GM21619 (cell line): Measurements from ENCODE around the gene ADAMTS12.
"Not testable (repeated sequence)": the region's sequence is repeated elsewhere in the genome, so short reads cannot be mapped to it uniquely, and the experiment has no call there.

Source experiments
- ATAC-seq: cut with Tn5 transposase; IDR thresholded peaks from one replicate; pipeline ENCODE4 v1.9.1; 2021; ENCODE audit not compliant: unreplicated experiment

The ADAMTS12 gene

GRCh38 chr5:33914844-33915243 lies 23.1 kb upstream of the ADAMTS12 start:
- not testable (repeated sequence) for ATAC-seq

DNA sequence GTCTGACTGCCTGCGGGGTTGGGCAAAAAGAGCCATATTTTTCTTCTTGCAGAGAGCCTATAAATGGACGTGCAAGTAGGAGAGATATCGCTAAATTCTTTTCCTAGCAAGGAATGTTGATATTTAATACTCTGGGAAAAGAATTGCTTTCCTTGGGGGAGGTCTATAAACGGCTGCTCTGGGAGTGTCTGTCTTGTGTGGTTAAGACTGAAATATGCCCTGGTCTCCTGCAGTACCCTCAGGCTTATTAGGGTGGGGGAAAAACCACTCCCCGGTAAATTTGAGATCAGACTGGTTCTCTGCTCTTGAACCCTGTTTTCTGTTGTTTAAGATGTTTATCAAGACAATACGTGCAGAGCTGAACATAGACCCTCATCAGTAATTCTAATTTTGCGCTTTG lies 14.5 kb upstream of the ADAMTS12 start:
- not testable (repeated sequence) for ATAC-seq

DNA sequence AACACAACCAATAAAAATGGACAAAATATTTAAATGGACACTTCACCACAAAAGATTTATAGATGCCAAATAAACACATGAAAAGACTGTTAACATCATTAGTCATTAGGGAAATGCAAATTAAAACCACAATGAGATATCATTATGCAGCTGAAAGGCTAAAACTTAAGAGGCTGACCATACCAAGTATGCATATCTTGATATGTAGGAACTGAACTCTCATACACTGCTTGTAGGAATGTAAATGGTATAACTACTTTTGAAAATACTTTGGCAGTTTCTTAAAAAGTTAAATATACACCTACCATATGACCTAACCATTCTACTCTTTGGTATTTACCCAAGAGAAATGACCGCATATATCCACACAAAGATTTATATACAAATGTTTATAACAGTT lies 13.6 kb upstream of the ADAMTS12 start:
- ATAC-seq = no peak

DNA sequence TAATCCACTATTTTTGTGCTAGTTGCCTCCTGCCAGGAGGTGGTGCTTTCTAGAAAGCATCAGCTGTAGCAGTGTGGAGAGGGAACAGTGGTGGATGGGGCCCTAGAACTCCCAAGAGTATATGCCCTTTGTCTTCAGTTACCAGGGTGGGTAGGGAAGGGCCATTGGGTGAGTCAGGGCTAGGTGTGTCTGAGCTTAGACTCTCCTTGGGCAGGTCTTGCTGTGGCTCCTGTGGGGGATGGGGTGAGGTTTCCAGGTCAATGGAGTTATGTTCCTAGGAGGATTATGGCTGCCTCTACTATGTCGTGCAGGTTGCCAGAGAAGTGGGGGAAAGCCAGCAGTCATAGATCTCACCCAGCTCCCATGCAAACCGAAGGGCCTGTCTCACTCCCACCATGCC lies 11.3 kb upstream of the ADAMTS12 start:
- ATAC-seq = no peak

DNA sequence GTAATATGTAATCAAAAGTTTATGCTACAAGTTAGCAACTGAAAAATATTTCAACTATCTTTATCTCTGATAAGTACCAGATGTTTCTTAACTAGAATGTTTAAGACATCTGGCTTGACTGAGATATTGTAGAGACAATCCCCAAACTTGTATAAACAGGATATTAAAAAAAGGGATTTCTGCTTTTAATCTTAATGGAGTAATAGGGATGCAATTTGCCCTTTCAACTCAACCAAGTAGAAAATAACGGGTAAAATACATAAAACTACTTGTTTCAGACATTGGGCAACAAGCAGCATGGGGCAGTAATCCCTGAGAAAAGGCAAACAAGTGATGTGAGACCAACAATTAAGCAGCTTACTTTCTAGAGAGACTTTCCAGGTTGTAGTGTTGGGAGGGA lies 9.4 kb upstream of the ADAMTS12 start:
- ATAC-seq = no peak

GRCh38 chr5:33894566-33894965 lies 2.8 kb upstream of the ADAMTS12 start:
- no peak for ATAC-seq

GRCh38 chr5:33892620-33893137 lies 889 bp upstream of the ADAMTS12 start:
- ATAC-seq = no peak

DNA sequence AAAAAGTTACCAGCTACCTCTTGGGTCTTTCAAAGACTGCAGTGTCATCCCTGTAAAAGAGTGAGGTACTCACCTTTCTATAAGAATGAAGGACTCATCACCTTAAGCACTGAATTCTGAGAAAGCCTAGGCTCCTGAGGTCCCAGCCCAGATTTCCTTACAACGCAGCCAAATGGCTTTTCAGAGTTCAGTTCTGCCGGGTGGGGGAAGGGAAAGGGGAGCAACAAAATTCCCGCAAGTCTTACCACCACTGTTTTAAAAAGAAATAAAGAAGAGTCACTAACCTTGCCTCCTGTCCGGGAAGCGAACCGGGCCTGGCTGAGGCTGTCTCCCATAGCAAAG lies 373 bp downstream of the ADAMTS12 start:
- ATAC-seq = no peak

GRCh38 chr5:33890131-33891032 lies 1.4 kb downstream of the ADAMTS12 start:
- no peak for ATAC-seq

GRCh38 chr5:33888587-33888986 lies 3.2 kb downstream of the ADAMTS12 start:
- ATAC-seq = no peak

- ATAC-seq = no peak
These were observed 4.5 kb downstream of the ADAMTS12 start for GRCh38 chr5:33887268-33887667.

DNA sequence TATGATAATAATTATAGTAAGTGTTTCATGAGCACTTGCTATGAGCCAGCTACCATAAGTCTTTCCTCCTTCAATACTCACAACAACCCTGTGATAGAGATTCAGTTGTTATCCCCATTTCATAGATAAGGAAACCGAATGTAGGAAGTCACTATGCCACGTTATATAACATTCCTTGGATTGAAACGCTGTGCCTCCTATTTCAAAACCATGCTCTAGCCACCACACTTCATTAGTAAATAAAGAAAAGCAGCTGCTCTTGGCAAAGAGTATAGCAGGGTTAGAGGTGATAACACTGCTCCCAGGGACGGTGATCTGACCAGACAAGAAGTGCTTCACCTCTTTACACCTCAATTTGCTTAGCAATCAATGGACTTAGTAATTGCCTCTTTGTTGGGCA lies 5.5 kb downstream of the ADAMTS12 start:
- no peak for ATAC-seq

GRCh38 chr5:33885679-33886078 lies 6.1 kb downstream of the ADAMTS12 start:
- no peak for ATAC-seq

- ATAC-seq = no peak
These were observed 8.3 kb downstream of the ADAMTS12 start for GRCh38 chr5:33883482-33883881.

GRCh38 chr5:33880319-33880718 lies 11.5 kb downstream of the ADAMTS12 start:
- no peak for ATAC-seq

GRCh38 chr5:33877449-33877848 lies 14.3 kb downstream of the ADAMTS12 start:
- no peak for ATAC-seq

GRCh38 chr5:33867241-33867640 lies 24.5 kb downstream of the ADAMTS12 start:
- no peak for ATAC-seq

- ATAC-seq = not testable (repeated sequence)
These were observed 32.6 kb downstream of the ADAMTS12 start for GRCh38 chr5:33859177-33859576.

DNA sequence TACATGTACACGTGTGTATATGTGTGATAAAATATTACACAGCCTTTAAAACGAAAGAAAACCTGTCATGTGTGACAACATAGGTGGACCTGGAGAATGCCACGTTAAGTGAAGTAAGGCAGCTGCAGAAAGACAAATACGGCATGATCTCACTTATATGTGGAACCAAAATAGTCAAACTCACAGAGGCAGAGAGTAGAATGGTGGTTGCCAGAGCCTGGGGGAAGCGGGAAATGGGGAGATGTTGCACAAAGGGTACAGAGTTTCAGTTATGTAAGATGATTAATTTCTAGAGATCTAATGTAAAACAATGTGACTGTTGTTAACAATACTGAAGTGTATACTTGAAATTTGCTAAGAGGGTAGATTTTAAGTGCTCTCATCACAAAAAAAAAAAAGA lies 34.8 kb downstream of the ADAMTS12 start:
- ATAC-seq = no peak

DNA sequence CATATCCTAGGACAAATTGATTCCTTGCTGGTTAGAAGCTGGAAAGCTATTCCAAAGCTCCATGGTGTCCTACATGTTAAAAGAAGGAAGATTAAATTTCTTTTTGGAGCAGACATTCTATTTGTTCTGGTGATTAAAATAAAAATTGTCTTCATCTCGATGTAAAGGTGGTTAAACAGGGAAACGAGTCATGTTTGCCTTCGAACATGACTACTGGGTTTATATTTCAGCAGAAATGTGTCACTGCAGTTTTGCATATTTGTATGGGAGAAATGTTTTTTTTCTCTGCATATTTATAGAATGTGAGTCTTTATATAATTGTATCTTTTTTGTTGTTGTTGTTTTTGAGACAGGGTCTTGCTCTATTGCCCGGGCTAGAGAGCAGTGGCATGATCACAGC lies 36.4 kb downstream of the ADAMTS12 start:
- no peak for ATAC-seq

- no peak for ATAC-seq
These were observed 37.0 kb downstream of the ADAMTS12 start for GRCh38 chr5:33854733-33855151.

DNA sequence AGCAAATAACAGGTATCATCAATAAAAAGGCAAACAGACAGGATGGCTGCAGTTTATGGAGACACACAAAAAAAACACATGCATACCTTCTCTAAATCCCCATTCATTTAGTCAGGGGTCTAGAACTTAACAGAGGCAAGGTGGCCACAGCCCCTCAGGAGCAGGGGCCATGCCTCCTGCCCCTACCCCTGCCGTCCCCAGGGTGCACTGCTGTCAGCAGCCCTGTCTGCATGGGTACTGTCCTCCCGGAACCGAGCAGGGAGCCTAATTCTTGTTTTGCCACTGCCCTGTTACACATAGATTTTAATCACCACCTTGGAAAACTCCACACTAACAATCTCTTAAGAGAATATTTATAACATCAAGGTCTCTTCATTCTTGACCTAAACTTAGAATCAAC lies 39.0 kb downstream of the ADAMTS12 start:
- ATAC-seq = no peak

DNA sequence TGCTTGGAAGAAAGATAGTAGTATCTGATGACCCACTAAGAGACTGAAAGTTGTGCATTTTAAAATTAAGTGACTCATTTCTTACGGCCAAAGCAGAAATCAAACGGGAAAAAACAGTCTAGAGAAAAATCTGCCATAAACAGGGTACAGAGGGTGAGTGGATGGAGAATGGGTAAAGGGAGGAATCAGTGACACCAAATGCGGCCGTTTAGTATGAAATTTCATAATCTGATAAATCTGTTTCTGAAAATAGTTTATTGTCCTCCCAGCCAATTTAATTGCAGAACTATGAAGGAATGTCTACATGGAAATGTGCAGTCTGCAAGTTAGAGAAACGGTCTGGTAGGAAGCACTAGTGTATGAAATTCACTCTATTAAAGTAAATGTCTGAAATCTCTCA lies 39.5 kb downstream of the ADAMTS12 start:
- ATAC-seq = no peak
